HuH-7 (cell line): ENCODE results near the gene SOST.

ENCODE experiments used
- DNase-seq: peaks from one replicate; pipeline ENCODE4 v3.0.0; 2011; ENCODE audit warnings: low spot score

SOST gene

DNA sequence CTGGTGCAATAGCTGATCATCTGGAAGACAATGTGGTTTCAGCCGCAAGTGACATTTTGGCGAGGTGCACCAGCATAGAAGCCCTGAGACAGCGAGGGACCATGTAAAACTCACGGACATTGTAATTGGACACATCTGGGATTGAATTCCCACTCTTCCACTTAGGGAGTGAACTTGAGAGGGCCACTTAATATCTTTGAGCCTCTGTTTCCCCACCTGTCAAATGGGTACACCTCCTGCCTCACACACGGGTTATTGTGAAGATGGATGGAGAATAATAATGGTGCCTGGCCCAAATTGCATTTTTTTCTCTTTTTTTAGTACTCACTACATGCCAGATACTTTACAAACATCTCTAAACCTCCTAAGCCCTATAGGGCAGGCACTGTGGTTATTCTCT, 51.4 kb downstream of the SOST start:
- no peak for DNase-seq

GRCh38 chr17:43706235-43706634, 52.4 kb downstream of the SOST start:
- DNase-seq, result no peak
